Endothelial cell of umbilical vein (primary cell): ENCODE data around the gene UBL3. TPM values are rescaled to one million over a fixed set of nuclear protein-coding genes. Genes with fewer than 3 reads are reported as not detected.

ENCODE experiments used
- BruUV-seq: library from RNA; stranded (reverse); fragments of 400-500 nt; replicated peaks from 2 replicates; lab custom pipeline; 2021; lab: Mats Ljungman, UMichigan
- CTCF ChIA-PET: fragments of 300-600, 350-600 bp; sonication (Branson Sonifier 250); formaldehyde crosslinking; loops from one replicate; lab custom pipeline; 2021; ENCODE audit warnings: antibody characterized with exemption, inconsistent platforms; lab: Charles Lee
- POLR2A ChIA-PET: fragments of 300-600, 350-600 bp; sonication (Branson Sonifier 250); formaldehyde crosslinking; loops from one replicate; lab custom pipeline; 2021; ENCODE audit warnings: antibody characterized with exemption, inconsistent platforms; lab: Charles Lee
- DNase-seq: peaks from one replicate; pipeline ENCODE4 v3.0.0-alpha.2; 2011; ENCODE audit warnings: low read depth, low spot score
- FAIRE-seq: peaks from 2 replicates; lab custom pipeline; 2011; peaks lifted over from hg19 to GRCh38; lab: Jason Lieb, UNC
- H2AFZ ChIP-seq: 2 replicates; pipeline ENCODE4 v1.6.0; 2012; ENCODE audit warnings: low read depth, low read length, control low read depth, inconsistent platforms
- H3K27ac ChIP-seq: 2 replicates; pipeline ENCODE4 v1.5.1; 2011; ENCODE audit warnings: low read depth, mild to moderate bottlenecking, control low read depth, low read length, moderate library complexity; ENCODE audit not compliant: insufficient read depth
- H3K27me3 ChIP-seq, 2 experiments: 2 replicates each; pipeline versions ENCODE4 v1.6.0 to v1.6.1; 2011; ENCODE audit warnings: low read length in 2 of 2, mixed read lengths in 1 of 2; ENCODE audit not compliant: control insufficient read depth in 2 of 2, insufficient read depth in 2 of 2
- H3K36me3 ChIP-seq, 2 experiments: 2 replicates in 1 of 2; 3 replicates in 1 of 2; pipeline ENCODE4 v1.5.1; 2011; ENCODE audit warnings: low read length in 2 of 2, mild to moderate bottlenecking in 1 of 2, moderate library complexity in 1 of 2; ENCODE audit not compliant: control insufficient read depth in 2 of 2, insufficient read depth in 2 of 2; ENCODE audit errors: extremely low read depth in 1 of 2
- H3K4me1 ChIP-seq: 3 replicates; pipeline ENCODE4 v1.5.1; 2011; ENCODE audit warnings: mild to moderate bottlenecking, low read length; ENCODE audit not compliant: control insufficient read depth, insufficient read depth; ENCODE audit errors: extremely low read depth
- H3K4me2 ChIP-seq: 2 replicates; pipeline ENCODE4 v1.6.1; 2011; ENCODE audit warnings: low read length, control low read depth, mixed read lengths; ENCODE audit not compliant: insufficient read depth
- H3K4me3 ChIP-seq, 3 experiments: fragments of 200-600 bp in 1 of 3; sonication (generic), shearing (Covaris generic) in 1 of 3; replicated peaks in 1 of 3; 2 replicates each; pipeline ENCODE4 v1.5.1; 2011 to 2016; ENCODE audit warnings: control low read depth in 3 of 3, low read length in 3 of 3, mild to moderate bottlenecking in 2 of 3, inconsistent platforms in 1 of 3, low read depth in 1 of 3, moderate library complexity in 1 of 3; ENCODE audit not compliant: insufficient read depth in 1 of 3
- H3K79me2 ChIP-seq: 2 replicates; pipeline ENCODE4 v1.6.0; 2012; ENCODE audit warnings: low read length, inconsistent platforms; ENCODE audit not compliant: control insufficient read depth, insufficient read depth
- H3K9ac ChIP-seq: replicated peaks from 2 replicates; pipeline ENCODE3; 2011; ENCODE audit warnings: low read length, control low read depth; ENCODE audit not compliant: insufficient read depth; ENCODE audit errors: extremely low read depth
- H3K9me1 ChIP-seq: replicated peaks from 3 replicates; pipeline ENCODE4 v1.6.0; 2011; ENCODE audit warnings: mild to moderate bottlenecking, low read length; ENCODE audit not compliant: control insufficient read depth, insufficient read depth; ENCODE audit errors: extremely low read depth
- H3K9me3 ChIP-seq: replicated peaks from 2 replicates; pipeline ENCODE4 v1.5.1; 2012; ENCODE audit warnings: low read length, inconsistent platforms; ENCODE audit not compliant: control insufficient read depth, insufficient read depth
- H4K20me1 ChIP-seq: replicated peaks from 2 replicates; pipeline ENCODE3; 2011; ENCODE audit warnings: mild to moderate bottlenecking, low read length; ENCODE audit not compliant: control insufficient read depth, insufficient read depth; ENCODE audit errors: extremely low read depth
- EZH2 ChIP-seq: IDR thresholded peaks from 2 replicates; pipeline ENCODE4 v1.6.1; 2012; ENCODE audit warnings: borderline replicate concordance, low read depth, mild to moderate bottlenecking, moderate library complexity, low read length, inconsistent platforms; ENCODE audit not compliant: severe bottlenecking
- FOS ChIP-seq: IDR thresholded peaks from 2 replicates; pipeline ENCODE4 v1.6.1; 2011; ENCODE audit warnings: mild to moderate bottlenecking, low read length, moderate library complexity, borderline replicate concordance; ENCODE audit not compliant: insufficient read depth
- GATA2 ChIP-seq: IDR thresholded peaks from 2 replicates; pipeline ENCODE4 v1.7.0; 2011; ENCODE audit warnings: low read depth, mild to moderate bottlenecking, moderate library complexity, mixed read lengths, low read length; ENCODE audit not compliant: insufficient read length, insufficient read depth
- JUN ChIP-seq: IDR thresholded peaks from 2 replicates; pipeline ENCODE4 v1.6.1; 2011; ENCODE audit warnings: borderline replicate concordance, low read depth; ENCODE audit not compliant: insufficient read length, insufficient read depth
- MYC ChIP-seq: IDR thresholded peaks from one replicate; pipeline ENCODE4 v1.6.1; 2011; ENCODE audit warnings: mild to moderate bottlenecking, low read depth, low read length
- POLR2A ChIP-seq: IDR thresholded peaks from 2 replicates; pipeline ENCODE4 v1.6.1; 2012; ENCODE audit warnings: low read depth, mild to moderate bottlenecking, control low read depth, low read length
- POLR2AphosphoS5 ChIP-seq: IDR thresholded peaks from 2 replicates; pipeline ENCODE4 v1.6.1; 2012; ENCODE audit warnings: low read depth, mild to moderate bottlenecking, control low read depth, low read length, moderate library complexity; ENCODE audit not compliant: insufficient read depth
- dilution Hi-C: fragments of 300-500 bp; cut with MboI; formaldehyde crosslinking; loops from one replicate; pipeline ENCODE4 v1.15.0; 2019; ENCODE audit warnings: low sequenced_read_pairs; ENCODE audit not compliant: extremely low pct_ligation_motif_present
- intact Hi-C: fragments of 100-400 bp; cut with micrococcal nuclease; formaldehyde crosslinking; loops from one replicate; pipeline ENCODE4 v1.10.0; 2022
- polyA plus RNA-seq, 4 experiments: library from polyadenylated mRNA; depleted of rRNA in 3 of 4; stranded (reverse) in 3 of 4; unstranded in 1 of 4; fragments of >200 nt; gene quantifications; 2 replicates each; pipeline versions ENCODE4 v1.2.1 to v1.2.3, GENCODE V29; 2011 to 2012; ENCODE audit warnings: missing spikeins in 1 of 4
- total RNA-seq: library from RNA; stranded (reverse); gene quantifications from 2 replicates; pipeline ENCODE4 v1.2.3, GENCODE V29; 2021
- TF ChIP-seq, protein P1 (sequence below), 2 donors: IDR thresholded peaks; 1 replicate in 1 of 2; 2 replicates in 1 of 2; pipeline ENCODE4 v1.5.1; 2011; ENCODE audit warnings: low read length in 2 of 2, mild to moderate bottlenecking in 2 of 2, moderate library complexity in 2 of 2, control low read depth in 1 of 2, inconsistent platforms in 1 of 2, low read depth in 1 of 2; ENCODE audit not compliant: insufficient read depth in 1 of 2; ENCODE audit errors: extremely low read depth in 1 of 2
- TF ChIP-seq, protein P2 (sequence below): IDR thresholded peaks from 2 replicates; pipeline ENCODE4 v1.6.1; 2011; ENCODE audit not compliant: insufficient read depth, insufficient read length

Gene UBL3
- total and polyA plus RNA-seq, 2 donors (not counting 3 experiments of a cell fraction or from before 2014, with no cell fraction given), result 4.8 to 11.8 TPM

DNA sequence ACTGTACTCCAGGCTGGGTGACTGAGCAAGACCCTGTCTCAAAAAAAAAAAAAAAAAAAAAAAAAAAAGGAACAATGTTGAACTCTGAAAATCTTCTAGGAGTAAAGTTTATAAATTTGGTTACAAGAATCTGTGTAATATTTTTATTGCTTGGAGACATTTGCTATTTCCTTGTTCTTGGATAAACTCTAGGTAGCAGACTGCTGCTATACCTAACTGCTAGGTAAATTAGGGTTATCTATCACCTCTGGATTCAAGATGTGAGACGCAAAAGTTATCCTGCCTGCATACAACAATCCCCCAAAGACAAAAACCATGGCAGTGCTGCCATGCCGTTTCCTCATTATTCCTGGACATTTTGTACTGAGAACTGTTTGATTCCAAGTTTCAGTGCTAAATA lies 33.7 kb downstream of the UBL3 start:
- DNase-seq (no peak), FAIRE-seq (no peak)
- H3K27me3 ChIP-seq, result no peaks in the 10 kb centered on the region
- TF ChIP-seq POLR2A (no peak), EZH2 (no peak), POLR2AphosphoS5 (no peak), GATA2 (no peak), JUN (no peak), FOS (no peak), MYC (no peak)
- TF ChIP-seq, protein P1, sequence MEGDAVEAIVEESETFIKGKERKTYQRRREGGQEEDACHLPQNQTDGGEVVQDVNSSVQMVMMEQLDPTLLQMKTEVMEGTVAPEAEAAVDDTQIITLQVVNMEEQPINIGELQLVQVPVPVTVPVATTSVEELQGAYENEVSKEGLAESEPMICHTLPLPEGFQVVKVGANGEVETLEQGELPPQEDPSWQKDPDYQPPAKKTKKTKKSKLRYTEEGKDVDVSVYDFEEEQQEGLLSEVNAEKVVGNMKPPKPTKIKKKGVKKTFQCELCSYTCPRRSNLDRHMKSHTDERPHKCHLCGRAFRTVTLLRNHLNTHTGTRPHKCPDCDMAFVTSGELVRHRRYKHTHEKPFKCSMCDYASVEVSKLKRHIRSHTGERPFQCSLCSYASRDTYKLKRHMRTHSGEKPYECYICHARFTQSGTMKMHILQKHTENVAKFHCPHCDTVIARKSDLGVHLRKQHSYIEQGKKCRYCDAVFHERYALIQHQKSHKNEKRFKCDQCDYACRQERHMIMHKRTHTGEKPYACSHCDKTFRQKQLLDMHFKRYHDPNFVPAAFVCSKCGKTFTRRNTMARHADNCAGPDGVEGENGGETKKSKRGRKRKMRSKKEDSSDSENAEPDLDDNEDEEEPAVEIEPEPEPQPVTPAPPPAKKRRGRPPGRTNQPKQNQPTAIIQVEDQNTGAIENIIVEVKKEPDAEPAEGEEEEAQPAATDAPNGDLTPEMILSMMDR (IDR thresholded peaks at IDR 0.05; ENCODE audit: extremely low read depth in 1 of 2, insufficient read depth in 1 of 2, low read depth in 1 of 2, low read length in 2 of 2), result no peak
- TF ChIP-seq, protein P2, sequence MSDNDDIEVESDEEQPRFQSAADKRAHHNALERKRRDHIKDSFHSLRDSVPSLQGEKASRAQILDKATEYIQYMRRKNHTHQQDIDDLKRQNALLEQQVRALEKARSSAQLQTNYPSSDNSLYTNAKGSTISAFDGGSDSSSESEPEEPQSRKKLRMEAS, result no peak
- no peak overlapping the region for H3K4me3 ChIP-seq
- no peaks in the 10 kb centered on the region for H3K36me3 ChIP-seq
- ChIA-PET POLR2A (no interaction called here), CTCF (interaction anchor here (1.0 kb wide), 1 partner anchor 46 kb away, joined by 4 read pairs; no protein-coding TSS in a partner anchor)
- intact Hi-C loops, result no loop called here
- dilution Hi-C loops, result no loop called here
- no peak overlapping the region for H2AFZ ChIP-seq
- no TSS peak for BruUV-seq
- H3K4me2 ChIP-seq, result no peak overlapping the region
- H3K9me1 ChIP-seq, result no peaks in the 10 kb centered on the region
- peaks cover 4% of the 10 kb centered on the region for H3K79me2 ChIP-seq
- no peaks in the 10 kb centered on the region for H3K9me3 ChIP-seq
- H3K9ac ChIP-seq, result no peak overlapping the region
- H3K27ac ChIP-seq, result no peak overlapping the region
- H3K4me1 ChIP-seq, result no peaks in the 10 kb centered on the region
- H4K20me1 ChIP-seq, result no peaks in the 10 kb centered on the region
